Endothelial cell of umbilical vein (primary cell): ENCODE results near the gene CRLF1.

ENCODE experiments used
- EZH2 ChIP-seq: IDR thresholded peaks from 2 replicates; pipeline ENCODE4 v1.6.1; 2012; ENCODE audit warnings: borderline replicate concordance, low read depth, mild to moderate bottlenecking, moderate library complexity, low read length, inconsistent platforms; ENCODE audit not compliant: severe bottlenecking
- POLR2A ChIP-seq: IDR thresholded peaks from 2 replicates; pipeline ENCODE4 v1.6.1; 2012; ENCODE audit warnings: low read depth, mild to moderate bottlenecking, control low read depth, low read length
- POLR2AphosphoS5 ChIP-seq: IDR thresholded peaks from 2 replicates; pipeline ENCODE4 v1.6.1; 2012; ENCODE audit warnings: low read depth, mild to moderate bottlenecking, control low read depth, low read length, moderate library complexity; ENCODE audit not compliant: insufficient read depth
- TF ChIP-seq, protein P1 (sequence below), 2 donors: IDR thresholded peaks; 1 replicate in 1 of 2; 2 replicates in 1 of 2; pipeline ENCODE4 v1.5.1; 2011; ENCODE audit warnings: low read length in 2 of 2, mild to moderate bottlenecking in 2 of 2, moderate library complexity in 2 of 2, control low read depth in 1 of 2, inconsistent platforms in 1 of 2, low read depth in 1 of 2; ENCODE audit not compliant: insufficient read depth in 1 of 2; ENCODE audit errors: extremely low read depth in 1 of 2

- TF ChIP-seq, protein P1, sequence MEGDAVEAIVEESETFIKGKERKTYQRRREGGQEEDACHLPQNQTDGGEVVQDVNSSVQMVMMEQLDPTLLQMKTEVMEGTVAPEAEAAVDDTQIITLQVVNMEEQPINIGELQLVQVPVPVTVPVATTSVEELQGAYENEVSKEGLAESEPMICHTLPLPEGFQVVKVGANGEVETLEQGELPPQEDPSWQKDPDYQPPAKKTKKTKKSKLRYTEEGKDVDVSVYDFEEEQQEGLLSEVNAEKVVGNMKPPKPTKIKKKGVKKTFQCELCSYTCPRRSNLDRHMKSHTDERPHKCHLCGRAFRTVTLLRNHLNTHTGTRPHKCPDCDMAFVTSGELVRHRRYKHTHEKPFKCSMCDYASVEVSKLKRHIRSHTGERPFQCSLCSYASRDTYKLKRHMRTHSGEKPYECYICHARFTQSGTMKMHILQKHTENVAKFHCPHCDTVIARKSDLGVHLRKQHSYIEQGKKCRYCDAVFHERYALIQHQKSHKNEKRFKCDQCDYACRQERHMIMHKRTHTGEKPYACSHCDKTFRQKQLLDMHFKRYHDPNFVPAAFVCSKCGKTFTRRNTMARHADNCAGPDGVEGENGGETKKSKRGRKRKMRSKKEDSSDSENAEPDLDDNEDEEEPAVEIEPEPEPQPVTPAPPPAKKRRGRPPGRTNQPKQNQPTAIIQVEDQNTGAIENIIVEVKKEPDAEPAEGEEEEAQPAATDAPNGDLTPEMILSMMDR (IDR thresholded peaks at IDR 0.05; ENCODE audit: extremely low read depth in 1 of 2, insufficient read depth in 1 of 2, low read depth in 1 of 2, low read length in 2 of 2): no peak
- TF ChIP-seq POLR2A (no peak), POLR2AphosphoS5 (no peak), EZH2 (no peak)
Measured at GRCh38 chr19:18634612-18635297, 28.2 kb upstream of the CRLF1 start.
